Measurements from ENCODE around the gene CLCN3.

GRCh38 chr4:169663831-169664230 lies 43.5 kb downstream of the CLCN3 start:
- TF ChIP-seq EZH2 (IDR thresholded peaks at IDR 0.05) (no peak), EZH2phosphoT487 (IDR thresholded peaks at IDR 0.05) (no peak)
- TF ChIP-seq, protein P1, sequence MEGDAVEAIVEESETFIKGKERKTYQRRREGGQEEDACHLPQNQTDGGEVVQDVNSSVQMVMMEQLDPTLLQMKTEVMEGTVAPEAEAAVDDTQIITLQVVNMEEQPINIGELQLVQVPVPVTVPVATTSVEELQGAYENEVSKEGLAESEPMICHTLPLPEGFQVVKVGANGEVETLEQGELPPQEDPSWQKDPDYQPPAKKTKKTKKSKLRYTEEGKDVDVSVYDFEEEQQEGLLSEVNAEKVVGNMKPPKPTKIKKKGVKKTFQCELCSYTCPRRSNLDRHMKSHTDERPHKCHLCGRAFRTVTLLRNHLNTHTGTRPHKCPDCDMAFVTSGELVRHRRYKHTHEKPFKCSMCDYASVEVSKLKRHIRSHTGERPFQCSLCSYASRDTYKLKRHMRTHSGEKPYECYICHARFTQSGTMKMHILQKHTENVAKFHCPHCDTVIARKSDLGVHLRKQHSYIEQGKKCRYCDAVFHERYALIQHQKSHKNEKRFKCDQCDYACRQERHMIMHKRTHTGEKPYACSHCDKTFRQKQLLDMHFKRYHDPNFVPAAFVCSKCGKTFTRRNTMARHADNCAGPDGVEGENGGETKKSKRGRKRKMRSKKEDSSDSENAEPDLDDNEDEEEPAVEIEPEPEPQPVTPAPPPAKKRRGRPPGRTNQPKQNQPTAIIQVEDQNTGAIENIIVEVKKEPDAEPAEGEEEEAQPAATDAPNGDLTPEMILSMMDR (IDR thresholded peaks at IDR 0.05), result no peak
